K562 (cell line): Measurements from ENCODE around the gene MICOS13. TPM values are rescaled to one million over a fixed set of nuclear protein-coding genes. Genes with fewer than 3 reads are reported as not detected.

Experiments
- POU5F1 ChIP-seq: fragments of 150-350 bp; IDR thresholded peaks from 2 replicates; pipeline ENCODE4 v1.6.1; 2014; ENCODE audit warnings: borderline replicate concordance, low read length, low read depth, mild to moderate bottlenecking; ENCODE audit not compliant: partially characterized antibody
- SMARCC2 ChIP-seq: fragments of 450-650 bp; IDR thresholded peaks from 2 replicates; pipeline ENCODE4 v1.6.1; 2017; ENCODE audit warnings: antibody characterized with exemption, moderate library complexity, mild to moderate bottlenecking, low read depth
- WHSC1 ChIP-seq: IDR thresholded peaks from one replicate; pipeline ENCODE4 v1.6.1; 2012; ENCODE audit warnings: low read length, control low read depth, inconsistent platforms
- ZC3H8 ChIP-seq: fragments of 450-650 bp; IDR thresholded peaks from 2 replicates; pipeline ENCODE4 v1.6.1; 2017
- polyA plus RNA-seq, 8 experiments: library from polyadenylated mRNA; depleted of rRNA in 4 of 8; stranded (reverse) in 5 of 8; unstranded in 3 of 8; fragments of >200 nt; fragmentation: Nextera tagmentation in 2 of 8; fragmentation: Illumina TruSeq in 1 of 8; extraction: Ambion mirVana in 2 of 8; extraction: Trizol in 1 of 8; gene quantifications; 2 replicates each; pipeline versions ENCODE4 v1.2.1 to v1.2.3, GENCODE V29; 2011 to 2014; ENCODE audit warnings: inconsistent platforms in 1 of 8, missing spikeins in 1 of 8
- total RNA-seq, 7 experiments: library from RNA; depleted of rRNA in 6 of 7; stranded (reverse); fragments of >200 nt in 6 of 7; fragmentation: Illumina TruSeq in 2 of 7; extraction: Trizol in 2 of 7; gene quantifications; 2 replicates each; pipeline versions ENCODE4 v1.2.1 to v1.2.3, GENCODE V29; 2011 to 2021; ENCODE audit warnings: low replicate concordance in 1 of 7
- TF ChIP-seq, protein P1 (sequence below): sonication (generic); formaldehyde crosslinking; IDR thresholded peaks from 2 replicates; pipeline ENCODE4 v1.8.0; 2022; ENCODE audit warnings: mild to moderate bottlenecking, missing genetic modification reagents, borderline replicate concordance
- TF ChIP-seq, protein P2 (sequence below): fragments of 250-450 bp; sonication (Bioruptor Pico); IDR thresholded peaks from 2 replicates; pipeline ENCODE4 v1.4.0; 2020; ENCODE audit warnings: mild to moderate bottlenecking, moderate library complexity, borderline replicate concordance

The MICOS13 gene
- total and polyA plus RNA-seq, 9 of the 15 experiments (the other 6 are each of a cell fraction or from before 2014, with no cell fraction given): 15.5 to 220 (median 49.4) TPM

DNA sequence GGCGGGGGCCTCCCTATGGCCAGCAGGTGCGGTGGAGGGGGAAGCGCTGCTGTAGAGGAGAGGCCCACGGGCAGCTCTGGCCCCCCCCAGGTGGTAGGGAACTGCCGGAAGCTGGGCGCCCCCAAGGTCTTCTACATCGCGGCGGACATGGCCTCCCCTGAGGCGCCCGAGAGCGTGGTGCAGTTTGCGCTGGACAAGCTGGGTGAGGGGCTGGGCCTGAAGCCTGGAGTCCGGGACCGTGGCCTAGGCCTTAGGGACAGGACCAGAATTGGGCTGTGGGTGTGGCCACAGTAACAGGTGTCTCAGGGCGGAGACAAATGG is 6.0 kb upstream of the MICOS13 start (continued):
- TF ChIP-seq, protein P1, sequence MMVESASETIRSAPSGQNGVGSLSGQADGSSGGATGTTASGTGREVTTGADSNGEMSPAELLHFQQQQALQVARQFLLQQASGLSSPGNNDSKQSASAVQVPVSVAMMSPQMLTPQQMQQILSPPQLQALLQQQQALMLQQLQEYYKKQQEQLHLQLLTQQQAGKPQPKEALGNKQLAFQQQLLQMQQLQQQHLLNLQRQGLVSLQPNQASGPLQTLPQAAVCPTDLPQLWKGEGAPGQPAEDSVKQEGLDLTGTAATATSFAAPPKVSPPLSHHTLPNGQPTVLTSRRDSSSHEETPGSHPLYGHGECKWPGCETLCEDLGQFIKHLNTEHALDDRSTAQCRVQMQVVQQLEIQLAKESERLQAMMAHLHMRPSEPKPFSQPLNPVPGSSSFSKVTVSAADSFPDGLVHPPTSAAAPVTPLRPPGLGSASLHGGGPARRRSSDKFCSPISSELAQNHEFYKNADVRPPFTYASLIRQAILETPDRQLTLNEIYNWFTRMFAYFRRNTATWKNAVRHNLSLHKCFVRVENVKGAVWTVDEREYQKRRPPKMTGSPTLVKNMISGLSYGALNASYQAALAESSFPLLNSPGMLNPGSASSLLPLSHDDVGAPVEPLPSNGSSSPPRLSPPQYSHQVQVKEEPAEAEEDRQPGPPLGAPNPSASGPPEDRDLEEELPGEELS (CRISPR knock-in tag): no peak
- TF ChIP-seq, protein P2, sequence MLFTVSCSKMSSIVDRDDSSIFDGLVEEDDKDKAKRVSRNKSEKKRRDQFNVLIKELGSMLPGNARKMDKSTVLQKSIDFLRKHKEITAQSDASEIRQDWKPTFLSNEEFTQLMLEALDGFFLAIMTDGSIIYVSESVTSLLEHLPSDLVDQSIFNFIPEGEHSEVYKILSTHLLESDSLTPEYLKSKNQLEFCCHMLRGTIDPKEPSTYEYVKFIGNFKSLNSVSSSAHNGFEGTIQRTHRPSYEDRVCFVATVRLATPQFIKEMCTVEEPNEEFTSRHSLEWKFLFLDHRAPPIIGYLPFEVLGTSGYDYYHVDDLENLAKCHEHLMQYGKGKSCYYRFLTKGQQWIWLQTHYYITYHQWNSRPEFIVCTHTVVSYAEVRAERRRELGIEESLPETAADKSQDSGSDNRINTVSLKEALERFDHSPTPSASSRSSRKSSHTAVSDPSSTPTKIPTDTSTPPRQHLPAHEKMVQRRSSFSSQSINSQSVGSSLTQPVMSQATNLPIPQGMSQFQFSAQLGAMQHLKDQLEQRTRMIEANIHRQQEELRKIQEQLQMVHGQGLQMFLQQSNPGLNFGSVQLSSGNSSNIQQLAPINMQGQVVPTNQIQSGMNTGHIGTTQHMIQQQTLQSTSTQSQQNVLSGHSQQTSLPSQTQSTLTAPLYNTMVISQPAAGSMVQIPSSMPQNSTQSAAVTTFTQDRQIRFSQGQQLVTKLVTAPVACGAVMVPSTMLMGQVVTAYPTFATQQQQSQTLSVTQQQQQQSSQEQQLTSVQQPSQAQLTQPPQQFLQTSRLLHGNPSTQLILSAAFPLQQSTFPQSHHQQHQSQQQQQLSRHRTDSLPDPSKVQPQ (CRISPR knock-in tag): no peak
- TF ChIP-seq POU5F1 (no peak), SMARCC2 (no peak), ZC3H8 (no peak), WHSC1 (no peak)
